ENCODE measurements around the gene DDX54. TPM values are rescaled to one million over a fixed set of nuclear protein-coding genes. Genes with fewer than 3 reads are reported as not detected.
A peak's percentile ranks its signal among the peaks of the same experiment; 100 is the strongest.

The DDX54 gene
- total RNA-seq, 1 experiment from 2014 or later: 101 TPM

GRCh38 chr12:113179023-113179422, 6.3 kb downstream of the DDX54 start:
- ATAC-seq (no peak), DNase-seq (ENCODE audit: low read depth, low spot score) (no peak)
- Histone ChIP-seq H3K36me3 (ENCODE audit: control insufficient read depth, insufficient read depth, low read length) (peaks cover 14% of the 10 kb centered on the region), H3K4me1 (ENCODE audit: control insufficient read depth, insufficient read depth, low read length) (no peaks in the 10 kb centered on the region), H3K9me3 (ENCODE audit: control insufficient read depth, insufficient read depth, low read depth, low read length) (no peaks in the 10 kb centered on the region), H3K27me3 (ENCODE audit: control insufficient read depth, insufficient read depth, low read length) (no peaks in the 10 kb centered on the region), H3K27ac (ENCODE audit: low read length) (no peak overlapping the region), H3K4me3 (ENCODE audit: low read depth in 2 of 2, low read length in 2 of 2) (no peak overlapping the region)
- ChIA-PET POLR2A (no interaction called here), CTCF (no interaction called here)
- BruUV-seq (replicated peaks): no TSS peak
- TF ChIP-seq TCF7L2 (IDR thresholded peaks at IDR 0.05; ENCODE audit: low read depth, low read length) (no peak), REST (IDR thresholded peaks at IDR 0.05; ENCODE audit: insufficient read depth in 1 of 2, low read depth in 2 of 2, low read length in 1 of 2) (no peak)
- intact Hi-C loops (cut with micrococcal nuclease; ENCODE audit: unreplicated experiment) (no loop called here), in situ Hi-C loops (cut with HindIII; ENCODE audit: low pct_unique_long_range_greater_than_20kb, low sequenced_read_pairs) (no loop called here)

- no peaks in the 10 kb centered on the region for H3K9me3 ChIP-seq (ENCODE audit: control insufficient read depth, insufficient read depth, low read depth, low read length)
- no peak overlapping the region for H3K4me3 ChIP-seq (ENCODE audit: low read depth in 2 of 2, low read length in 2 of 2)
- intact Hi-C loops (cut with micrococcal nuclease; ENCODE audit: unreplicated experiment) (loop anchor here (2.0 kb wide), 1 partner anchor 126 kb away; no protein-coding TSS in a partner anchor), in situ Hi-C loops (cut with HindIII; ENCODE audit: low pct_unique_long_range_greater_than_20kb, low sequenced_read_pairs) (loop anchor here (25.0 kb wide), 1 partner anchor 112 kb away; the partner anchor contains the start of gene DTX1)
- BruUV-seq (replicated peaks): no TSS peak
- H3K27me3 ChIP-seq (ENCODE audit: control insufficient read depth, insufficient read depth, low read length): no peaks in the 10 kb centered on the region
- H3K27ac ChIP-seq (ENCODE audit: low read length): no peak overlapping the region
- peaks cover 25% of the 10 kb centered on the region for H3K36me3 ChIP-seq (ENCODE audit: control insufficient read depth, insufficient read depth, low read length)
- ChIA-PET POLR2A (interaction anchor here (0.6 kb wide), 1 partner anchor 129 kb away, joined by 5 read pairs; no protein-coding TSS in a partner anchor), CTCF (interaction anchor here (0.6 to 1.8 kb wide), 3 partner anchors 13 to 767 kb away, joined by 5 to 7 read pairs (median 6); no protein-coding TSS in a partner anchor)
- TF ChIP-seq REST (IDR thresholded peaks at IDR 0.05; ENCODE audit: insufficient read depth in 1 of 2, low read depth in 2 of 2, low read length in 1 of 2) (no peak), TCF7L2 (IDR thresholded peaks at IDR 0.05; ENCODE audit: low read depth, low read length) (no peak), CTCF (IDR thresholded peaks at IDR 0.05) (peak; percentile 99)
- H3K4me1 ChIP-seq (ENCODE audit: control insufficient read depth, insufficient read depth, low read length): no peaks in the 10 kb centered on the region
- ATAC-seq: peak; percentile 87
- DNase-seq (ENCODE audit: low read depth, low spot score): no peak
These were observed 10.6 kb downstream of the DDX54 start for GRCh38 chr12:113174461-113175384.
